ENCODE data around the gene SLC30A2.

The SLC30A2 gene

DNA sequence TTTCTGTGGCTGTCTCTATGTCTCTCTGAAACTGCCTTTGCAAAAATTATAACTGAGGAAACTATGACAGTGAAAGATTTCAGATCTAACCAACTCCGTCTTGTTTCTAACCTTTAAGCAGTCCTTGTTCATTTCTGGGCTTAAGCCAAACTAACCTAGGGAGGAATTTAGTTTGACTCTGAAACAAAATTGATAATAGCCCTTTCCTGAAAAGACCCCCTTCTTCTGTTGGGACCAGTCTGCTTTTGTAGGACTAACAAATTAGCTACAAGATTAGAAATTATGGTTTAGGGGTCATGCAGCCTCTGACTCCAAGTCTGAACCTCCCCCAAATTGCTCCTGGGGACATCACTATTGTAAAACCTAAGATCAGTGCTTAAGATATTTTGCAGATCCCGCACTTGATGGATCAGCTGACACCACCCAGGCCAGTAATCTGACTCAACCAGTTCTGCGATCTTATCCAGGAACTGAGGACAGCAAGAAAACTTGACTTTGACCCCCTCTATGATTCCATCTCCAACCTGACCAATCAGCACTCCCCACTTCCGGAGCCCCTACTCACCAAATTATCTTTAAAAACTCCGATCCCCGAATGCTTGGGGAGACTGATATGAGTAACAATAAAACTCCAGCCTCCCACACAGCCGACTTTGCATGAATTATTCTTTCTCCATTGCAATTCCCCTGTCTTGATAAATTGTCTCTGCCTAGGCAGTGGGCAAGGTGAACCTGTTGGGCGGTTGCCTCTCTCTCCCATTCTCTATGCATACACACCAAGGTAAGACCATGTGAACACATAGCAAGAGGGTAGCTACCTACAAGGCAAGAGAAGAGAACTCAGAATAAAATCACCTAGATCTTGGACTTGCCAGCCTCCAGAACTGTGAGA lies 32.6 kb upstream of the SLC30A2 start:
- no peak for TF ChIP-seq ZFX (IDR thresholded peaks at IDR 0.05; ENCODE audit: borderline replicate concordance)
- no peak overlapping the region for H3K27ac ChIP-seq

- TF ChIP-seq, protein P1, sequence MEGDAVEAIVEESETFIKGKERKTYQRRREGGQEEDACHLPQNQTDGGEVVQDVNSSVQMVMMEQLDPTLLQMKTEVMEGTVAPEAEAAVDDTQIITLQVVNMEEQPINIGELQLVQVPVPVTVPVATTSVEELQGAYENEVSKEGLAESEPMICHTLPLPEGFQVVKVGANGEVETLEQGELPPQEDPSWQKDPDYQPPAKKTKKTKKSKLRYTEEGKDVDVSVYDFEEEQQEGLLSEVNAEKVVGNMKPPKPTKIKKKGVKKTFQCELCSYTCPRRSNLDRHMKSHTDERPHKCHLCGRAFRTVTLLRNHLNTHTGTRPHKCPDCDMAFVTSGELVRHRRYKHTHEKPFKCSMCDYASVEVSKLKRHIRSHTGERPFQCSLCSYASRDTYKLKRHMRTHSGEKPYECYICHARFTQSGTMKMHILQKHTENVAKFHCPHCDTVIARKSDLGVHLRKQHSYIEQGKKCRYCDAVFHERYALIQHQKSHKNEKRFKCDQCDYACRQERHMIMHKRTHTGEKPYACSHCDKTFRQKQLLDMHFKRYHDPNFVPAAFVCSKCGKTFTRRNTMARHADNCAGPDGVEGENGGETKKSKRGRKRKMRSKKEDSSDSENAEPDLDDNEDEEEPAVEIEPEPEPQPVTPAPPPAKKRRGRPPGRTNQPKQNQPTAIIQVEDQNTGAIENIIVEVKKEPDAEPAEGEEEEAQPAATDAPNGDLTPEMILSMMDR (IDR thresholded peaks at IDR 0.05): no peak
- no peak for TF ChIP-seq ZFX (IDR thresholded peaks at IDR 0.05; ENCODE audit: borderline replicate concordance)
- H3K27ac ChIP-seq: no peak overlapping the region
These were observed 31.6 kb upstream of the SLC30A2 start for GRCh38 chr1:26077524-26077923.

DNA sequence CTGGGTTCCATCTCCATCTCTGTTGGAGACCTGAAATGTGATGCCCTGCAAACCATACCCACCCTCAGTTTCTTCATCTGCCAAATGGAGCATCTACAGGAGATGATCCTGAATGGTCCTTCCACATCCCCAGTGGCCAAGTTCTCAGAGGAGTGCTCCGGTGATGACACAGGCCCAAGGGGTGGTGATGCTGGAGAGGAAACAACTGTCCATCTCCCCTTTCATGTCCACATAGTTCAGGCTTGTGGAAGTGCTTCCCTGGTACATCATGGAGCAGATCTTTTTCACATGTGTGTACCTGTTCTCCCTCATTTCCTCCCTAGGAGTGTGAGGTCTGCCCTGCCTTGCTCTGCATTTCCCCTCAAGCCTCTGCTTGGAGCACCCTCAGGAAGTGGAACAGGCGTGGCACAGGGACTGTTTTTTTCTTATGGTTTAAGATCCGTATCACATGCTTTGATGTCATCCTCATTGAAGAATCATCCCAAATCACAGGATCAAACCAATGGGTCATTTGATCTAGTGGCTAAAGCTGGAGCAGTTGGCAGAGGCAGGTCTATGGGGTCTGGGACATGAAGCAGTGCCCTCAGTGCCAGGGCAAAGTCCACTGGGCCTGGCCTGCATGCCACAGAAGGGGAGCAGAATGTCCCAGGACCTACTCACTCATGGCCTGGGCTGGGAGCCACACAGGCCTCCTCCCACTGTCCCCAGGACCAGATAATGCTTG lies 29.7 kb upstream of the SLC30A2 start:
- TF ChIP-seq ZFX (IDR thresholded peaks at IDR 0.05; ENCODE audit: borderline replicate concordance): no peak
- TF ChIP-seq, protein P1 (IDR thresholded peaks at IDR 0.05): no peak
- H3K27ac ChIP-seq: no peak overlapping the region

DNA sequence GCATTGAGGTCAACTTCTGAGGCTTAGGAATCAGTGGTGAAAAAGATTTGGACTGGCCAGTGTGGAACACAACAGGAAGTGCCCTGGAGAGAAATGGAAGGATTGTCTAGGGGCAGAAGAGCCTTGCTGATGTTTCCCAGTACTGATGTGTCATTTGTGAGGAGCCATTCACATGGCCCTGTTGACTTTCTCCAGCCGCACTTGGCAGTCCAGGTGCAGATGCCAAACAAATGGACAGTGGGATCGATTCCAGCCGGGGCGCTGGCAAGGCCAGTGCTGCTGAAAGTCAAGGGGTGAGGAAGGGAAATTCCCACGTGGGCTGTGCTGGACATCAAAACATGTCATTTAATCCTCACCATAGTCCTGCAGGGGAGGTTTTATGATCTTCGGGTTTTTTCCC lies 26.4 kb upstream of the SLC30A2 start:
- TF ChIP-seq, protein P1 (IDR thresholded peaks at IDR 0.05): no peak
- no peak for TF ChIP-seq ZFX (IDR thresholded peaks at IDR 0.05; ENCODE audit: borderline replicate concordance)
- H3K27ac ChIP-seq: no peak overlapping the region

GRCh38 chr1:26070963-26071342 lies 25.0 kb upstream of the SLC30A2 start:
- TF ChIP-seq ZFX (IDR thresholded peaks at IDR 0.05; ENCODE audit: borderline replicate concordance): no peak
- TF ChIP-seq, protein P1 (IDR thresholded peaks at IDR 0.05): no peak
- no peak overlapping the region for H3K27ac ChIP-seq

DNA sequence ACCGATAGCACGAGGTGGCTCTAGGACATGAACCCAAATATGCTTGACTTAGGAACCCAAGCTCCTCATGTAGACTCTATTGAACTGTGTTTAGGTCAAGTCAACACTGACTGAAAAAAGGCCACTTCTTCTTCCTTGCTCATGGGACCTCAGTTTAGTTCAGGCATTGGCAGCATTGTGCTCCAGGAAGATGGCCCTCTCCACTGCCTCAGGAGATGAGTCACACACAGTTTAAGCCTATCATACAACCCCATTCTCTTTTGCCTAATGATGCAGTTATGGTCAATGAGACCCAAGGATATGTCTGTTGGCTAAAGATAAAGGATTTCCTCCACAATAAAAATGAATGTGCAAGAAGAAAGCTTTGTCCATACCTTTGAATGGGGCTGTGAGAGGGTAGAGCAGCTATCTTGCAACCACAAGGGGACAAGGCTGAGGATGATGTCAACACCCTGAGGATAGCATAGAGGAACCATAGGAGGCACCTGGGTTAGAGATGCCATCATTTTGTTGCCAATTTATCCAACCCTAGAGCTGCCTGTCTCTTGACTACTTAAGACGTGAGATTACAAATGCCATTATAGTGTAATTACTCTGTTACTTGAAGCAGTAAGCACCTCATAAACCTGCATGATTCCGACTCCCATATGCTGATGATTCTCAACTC lies 24.5 kb upstream of the SLC30A2 start:
- no peak for TF ChIP-seq ZFX (IDR thresholded peaks at IDR 0.05; ENCODE audit: borderline replicate concordance)
- TF ChIP-seq, protein P1 (IDR thresholded peaks at IDR 0.05): no peak
- H3K27ac ChIP-seq: no peak overlapping the region

DNA sequence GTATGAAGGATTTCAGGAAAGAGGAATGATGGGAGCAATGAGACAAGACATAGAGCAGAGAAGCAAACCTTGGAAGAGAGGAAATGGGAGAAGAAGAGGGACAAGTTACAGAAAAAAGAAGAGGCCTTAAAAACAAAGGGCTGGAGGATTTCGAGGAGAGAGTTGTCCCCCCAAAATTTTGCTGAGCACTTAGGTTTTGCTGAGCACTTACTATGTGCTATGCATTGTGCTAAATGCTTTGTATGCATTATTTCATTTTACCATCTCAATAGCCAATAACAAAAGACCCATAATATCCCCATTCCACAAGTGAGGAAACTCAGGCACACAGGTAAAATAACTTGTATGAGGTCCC lies 24.0 kb upstream of the SLC30A2 start:
- no peak for TF ChIP-seq ZFX (IDR thresholded peaks at IDR 0.05; ENCODE audit: borderline replicate concordance)
- TF ChIP-seq, protein P1 (IDR thresholded peaks at IDR 0.05): no peak
- H3K27ac ChIP-seq: no peak overlapping the region

Data from 22Rv1 (cell line).